NCI-H1417 treated with DMSO at 0.1 percent for 48 hours (cell line): ENCODE results near the gene BCHE.

ENCODE experiments used
- DNase-seq: peaks from one replicate; lab custom pipeline; 2025; lab: John Stamatoyannopoulos, UW

The BCHE gene

DNA sequence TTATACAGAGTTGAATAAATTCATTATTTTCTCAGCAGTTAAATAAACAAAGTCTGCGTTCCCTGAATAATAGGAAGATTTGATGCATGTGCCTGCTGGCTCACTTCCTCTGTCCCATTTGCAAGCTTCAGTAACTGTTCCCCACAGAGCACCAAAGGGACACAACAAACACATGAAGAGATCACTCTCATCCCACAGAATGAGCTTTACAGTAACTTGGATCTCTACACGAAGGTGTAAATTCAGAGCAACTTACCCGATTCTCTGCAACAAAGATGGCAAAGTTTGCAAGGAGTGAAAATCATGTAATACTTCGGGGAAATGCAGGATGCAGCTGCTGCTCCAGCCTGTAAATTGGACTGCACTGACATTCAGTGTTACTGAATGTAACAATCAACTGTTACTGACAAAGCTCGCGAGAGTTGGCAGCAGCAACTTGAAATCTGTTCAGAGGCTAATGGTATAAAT is at the start of gene BCHE:
Gene BCHE (minus strand): TSS at position 366 of the 468 bp plus-strand sequence. CDS start 6,390 bp downstream, outside the sequence.
- no peak for DNase-seq

DNA sequence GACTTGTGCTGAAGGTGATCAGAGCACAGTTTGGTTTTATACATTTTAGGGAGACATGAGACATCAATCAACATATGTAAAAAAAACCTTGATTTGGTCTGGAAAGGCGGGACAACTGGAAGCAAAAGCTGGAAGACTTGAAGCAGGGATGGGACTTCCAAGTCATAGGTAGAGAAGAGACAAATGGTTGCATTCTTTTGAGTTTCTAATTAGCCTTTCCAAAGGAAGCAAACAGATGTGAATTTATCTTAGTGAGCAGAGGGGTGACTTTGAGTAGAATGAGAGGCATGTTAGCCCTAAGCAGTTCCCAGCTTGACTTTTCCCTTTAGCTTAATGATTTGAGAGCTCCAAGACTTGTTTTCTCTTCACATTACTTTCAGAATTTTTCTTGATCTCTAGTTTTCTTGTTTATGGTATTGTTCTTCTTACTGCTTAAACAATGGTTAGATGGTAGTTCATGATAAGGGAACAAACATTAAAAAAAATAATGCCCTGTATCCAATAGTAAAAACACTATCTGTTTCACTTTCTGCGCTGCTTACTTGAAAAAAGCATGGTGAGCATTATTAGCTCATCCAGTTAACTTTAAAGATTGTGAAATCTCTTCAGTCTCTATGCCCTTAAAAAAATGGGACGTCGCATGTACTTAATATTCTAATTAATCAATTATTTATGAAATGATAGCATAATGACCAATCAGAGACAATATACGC is 48.5 kb upstream of the BCHE start:
- DNase-seq = no peak

DNA sequence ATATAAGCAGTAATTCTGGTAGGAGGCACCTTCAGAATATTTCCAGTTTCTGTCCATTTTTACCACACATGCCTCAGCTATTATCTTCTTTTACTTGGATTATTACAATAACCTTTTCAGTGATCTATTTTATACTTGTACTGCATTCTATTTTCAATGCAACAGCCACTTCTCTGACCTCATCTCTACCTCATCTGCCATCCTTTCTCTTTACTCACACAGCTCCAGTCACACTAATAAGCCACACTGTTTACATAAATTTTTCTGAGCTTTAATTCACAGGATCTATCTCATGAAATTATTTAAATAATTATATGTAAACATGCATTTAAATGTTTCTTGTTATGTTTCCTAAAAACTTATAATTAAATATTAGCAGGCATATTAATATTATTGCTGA is 47.3 kb upstream of the BCHE start:
- DNase-seq = no peak

DNA sequence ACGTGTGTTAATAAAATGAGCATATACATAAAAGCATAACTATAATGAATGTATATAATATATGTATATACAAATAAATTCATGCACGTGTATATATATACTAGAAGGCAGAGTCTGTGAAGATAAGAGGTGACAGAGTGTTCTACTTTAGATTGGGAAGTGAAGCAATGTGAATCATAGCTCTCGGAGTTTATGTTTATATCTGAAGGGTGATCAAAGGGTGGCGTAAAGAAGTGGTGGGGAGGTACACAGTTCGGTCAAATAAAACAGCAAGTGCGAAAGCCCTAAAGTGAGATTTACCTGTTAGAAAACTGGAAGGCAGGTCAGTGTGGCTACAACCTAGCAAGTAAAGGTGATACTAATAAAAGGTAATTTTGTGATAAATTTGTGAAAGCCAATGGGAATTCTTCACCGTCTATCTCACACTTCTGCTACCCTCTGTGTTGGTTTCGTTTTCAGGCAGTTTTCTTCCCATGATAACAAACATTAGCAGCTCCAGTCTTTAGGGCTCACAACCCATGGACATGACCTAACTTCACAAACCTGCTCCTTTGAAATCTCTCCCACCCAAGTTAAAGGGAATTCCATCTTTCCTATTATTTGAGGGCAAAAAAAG is 46.7 kb upstream of the BCHE start:
- no peak for DNase-seq

DNA sequence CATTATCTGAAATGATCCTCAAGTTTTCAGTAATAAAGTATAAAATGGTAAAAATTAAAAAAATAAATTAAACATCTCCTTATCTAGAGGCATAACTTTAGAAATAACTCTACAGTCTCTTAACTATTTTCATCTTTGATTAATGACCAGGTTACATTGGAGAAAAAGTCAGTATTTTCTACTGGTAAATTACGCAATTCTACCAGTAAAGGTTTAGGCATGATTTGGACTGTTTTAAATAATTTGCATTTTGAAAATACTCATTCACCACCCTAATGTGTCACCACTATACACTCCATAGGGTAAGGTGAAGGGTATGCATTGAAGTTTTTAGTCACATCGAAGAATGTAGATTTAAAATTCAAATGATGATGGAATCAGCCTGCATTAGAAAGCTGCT is 45.9 kb upstream of the BCHE start:
- DNase-seq = no peak

DNA sequence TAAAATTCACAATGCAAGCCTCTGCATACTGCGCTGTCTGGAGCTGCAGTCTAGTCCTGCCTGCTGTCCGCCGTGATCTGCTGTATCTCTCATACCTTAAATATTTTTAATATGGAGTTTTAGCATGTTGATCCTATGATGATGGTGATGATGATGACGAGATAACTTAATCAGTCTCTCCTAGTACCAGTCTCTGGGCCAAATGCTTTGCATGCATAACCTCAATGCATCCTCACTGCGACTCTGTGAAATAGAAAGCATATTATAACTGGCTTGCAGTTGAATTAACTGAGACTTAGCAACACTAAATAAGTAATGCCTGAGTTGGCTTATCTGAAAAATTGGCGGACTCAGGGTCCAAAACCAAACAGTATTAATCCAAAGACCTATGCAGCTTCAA is 38.4 kb upstream of the BCHE start:
- no peak for DNase-seq

DNA sequence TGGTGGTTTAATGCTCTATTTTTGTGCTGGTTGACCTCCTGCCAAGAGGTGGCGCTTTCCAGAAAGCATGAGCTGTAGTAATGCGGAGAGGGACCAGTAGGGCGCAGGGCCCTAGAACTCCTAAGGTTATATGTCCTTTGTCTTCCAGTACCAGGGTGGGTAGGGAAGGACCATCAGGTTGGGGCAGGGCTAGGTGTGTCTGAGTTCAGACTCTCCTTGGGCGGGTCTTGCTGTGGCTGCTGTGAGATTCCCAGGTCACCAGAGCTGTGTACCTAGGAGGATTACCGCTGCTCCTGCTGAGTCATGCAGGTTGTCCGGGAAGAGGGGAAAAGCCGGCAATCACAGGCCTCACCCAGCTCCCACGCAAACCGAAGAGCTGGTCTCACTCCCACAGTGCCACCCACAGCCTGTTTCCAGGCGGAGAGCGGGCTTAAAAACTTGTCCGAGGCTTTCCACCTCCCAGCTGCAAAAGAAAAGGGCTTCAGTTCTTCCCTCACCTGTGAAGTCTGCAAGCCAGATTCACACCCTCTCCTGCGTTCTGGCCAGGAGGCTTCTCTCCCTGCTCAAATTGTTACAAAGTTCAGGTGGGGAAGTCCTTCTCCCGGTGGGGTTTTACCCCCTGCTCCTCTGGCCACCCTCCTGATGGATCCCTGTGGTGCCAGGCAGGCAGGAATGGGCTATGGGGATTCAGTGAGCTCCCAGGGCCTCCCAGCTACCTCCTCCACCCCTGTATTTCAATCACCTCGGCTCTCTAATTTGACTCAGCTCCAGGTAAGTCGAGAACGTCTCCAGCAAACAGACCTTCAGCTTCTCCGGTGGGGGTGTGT is 37.7 kb upstream of the BCHE start:
- DNase-seq = no peak

DNA sequence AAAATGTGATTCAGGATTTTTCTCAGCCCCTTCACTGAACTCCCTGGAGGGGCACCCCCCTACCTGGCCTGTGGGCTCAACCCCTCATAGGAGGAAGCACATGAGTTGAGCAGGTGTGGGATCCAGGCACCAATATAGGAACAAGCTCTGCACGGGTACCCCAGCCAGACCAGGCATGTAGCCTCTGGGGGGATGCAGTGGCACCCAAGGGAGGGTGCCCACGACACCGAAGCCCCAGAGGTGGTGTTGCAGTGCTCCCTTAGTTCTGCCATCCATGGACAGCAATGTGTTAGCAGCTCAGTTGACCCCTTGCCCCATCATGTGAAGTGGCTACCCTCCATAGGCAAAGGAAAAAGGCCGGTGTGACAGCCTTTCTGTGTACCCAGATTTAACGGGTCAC is 30.9 kb upstream of the BCHE start:
- DNase-seq = no peak

DNA sequence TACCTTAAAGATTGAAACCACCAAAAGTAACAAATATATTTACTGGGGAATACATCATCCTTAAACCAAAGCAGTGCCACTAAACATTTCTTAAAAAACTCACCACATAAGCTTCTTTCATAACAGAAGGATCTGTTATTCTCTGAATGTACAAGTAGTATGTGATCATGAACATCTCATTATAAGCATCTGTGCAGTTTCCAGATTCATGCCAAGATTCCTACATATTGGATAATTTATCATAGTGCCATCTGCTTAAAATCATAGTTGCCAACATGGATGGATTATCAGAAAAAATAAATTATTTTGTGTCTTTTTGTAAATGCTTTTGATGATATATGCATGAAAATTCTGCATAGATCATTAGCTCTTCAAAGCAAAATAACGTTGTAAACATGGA is 21.8 kb upstream of the BCHE start:
- no peak for DNase-seq

DNA sequence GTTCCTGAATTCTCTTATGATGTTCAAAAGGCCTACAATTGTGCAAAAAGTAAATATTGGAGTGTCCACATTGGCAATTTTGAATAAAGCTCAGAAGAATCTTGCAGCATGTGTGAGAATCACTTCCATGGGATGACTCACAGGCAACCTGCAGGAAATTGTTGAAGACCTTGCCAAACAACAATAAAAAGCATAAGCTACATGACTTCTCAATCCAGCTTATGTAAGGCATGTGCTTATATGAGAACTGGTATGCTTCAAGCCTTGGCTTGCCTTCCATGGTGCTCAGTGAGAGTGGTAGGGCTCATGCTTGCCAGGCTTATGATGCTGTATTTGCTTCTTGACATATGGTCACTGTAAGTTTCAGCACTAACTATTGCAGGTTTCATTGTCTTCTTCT is 18.4 kb upstream of the BCHE start:
- no peak for DNase-seq

DNA sequence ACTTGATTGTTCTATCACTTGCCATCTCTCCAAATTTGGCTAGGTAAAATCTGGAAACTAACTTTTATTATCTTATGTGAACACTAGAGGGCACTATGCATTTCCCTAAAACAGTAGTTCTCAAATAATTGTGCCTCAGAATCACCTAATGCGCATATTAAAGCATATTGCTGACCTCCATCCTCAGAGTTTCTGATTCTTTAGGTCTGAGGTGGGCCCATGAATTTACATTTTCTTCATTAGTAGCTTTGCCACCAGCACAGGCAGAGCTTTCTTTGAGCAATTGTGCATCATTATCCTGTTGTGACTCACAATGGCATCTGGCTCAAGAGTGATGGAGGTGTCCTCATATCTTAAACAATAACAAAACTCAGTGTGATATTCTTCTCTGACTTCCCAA is 17.5 kb upstream of the BCHE start:
- DNase-seq = no peak

DNA sequence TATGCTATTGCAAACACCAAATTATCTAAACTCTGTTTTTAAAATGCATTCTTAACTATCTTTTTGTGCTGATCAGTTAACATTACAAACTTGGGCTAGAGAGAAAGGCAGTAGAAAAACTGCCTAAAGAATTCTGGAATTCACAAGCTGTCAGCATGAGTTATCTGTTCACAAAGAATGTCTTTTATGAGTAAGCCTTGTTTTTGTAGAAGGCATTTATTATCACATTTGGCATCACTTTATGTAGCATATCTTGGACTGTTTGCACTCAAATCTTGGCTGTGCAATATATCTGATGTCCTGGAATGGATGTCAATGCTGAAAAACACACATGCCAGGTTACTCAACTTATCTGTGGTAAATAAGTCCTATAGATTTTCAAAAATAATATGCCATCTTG is 15.5 kb upstream of the BCHE start:
- DNase-seq = no peak

DNA sequence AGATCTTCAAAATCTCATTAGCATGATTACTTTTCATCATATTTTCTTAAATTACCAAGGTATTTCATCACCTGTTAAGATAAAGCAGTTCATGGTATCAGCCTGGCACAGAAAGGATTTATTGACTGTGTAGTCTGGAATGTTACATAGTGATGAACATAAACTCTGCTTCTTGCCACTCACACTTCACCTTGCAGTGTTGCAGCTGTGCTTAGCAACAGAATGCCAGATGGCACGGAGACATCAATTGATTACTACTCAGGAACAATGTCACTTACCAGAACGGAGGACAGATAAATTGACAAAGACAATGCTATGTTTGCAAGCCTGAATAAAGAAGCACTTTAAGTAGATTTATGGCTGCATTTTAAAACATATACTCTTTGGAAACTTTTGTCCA is 15.0 kb upstream of the BCHE start:
- DNase-seq = no peak

DNA sequence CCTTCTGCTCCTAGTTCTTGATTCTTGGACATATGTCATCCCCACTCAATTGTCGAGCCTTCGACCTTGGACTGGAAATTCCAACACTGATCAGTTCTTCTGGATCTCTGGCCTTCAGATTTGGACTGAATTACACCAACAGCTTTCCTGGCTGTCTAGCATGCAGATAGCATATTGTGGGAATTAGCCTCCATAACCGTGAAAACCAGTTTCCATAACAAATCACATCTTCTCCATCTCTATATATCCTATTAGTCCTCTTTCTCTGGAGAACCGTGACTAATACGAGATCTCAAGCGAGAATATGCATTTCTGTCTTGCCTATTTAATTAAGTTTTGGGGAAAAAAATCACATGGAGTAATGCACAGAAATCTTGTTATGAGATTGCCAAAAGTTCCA is 8.8 kb upstream of the BCHE start:
- no peak for DNase-seq

DNA sequence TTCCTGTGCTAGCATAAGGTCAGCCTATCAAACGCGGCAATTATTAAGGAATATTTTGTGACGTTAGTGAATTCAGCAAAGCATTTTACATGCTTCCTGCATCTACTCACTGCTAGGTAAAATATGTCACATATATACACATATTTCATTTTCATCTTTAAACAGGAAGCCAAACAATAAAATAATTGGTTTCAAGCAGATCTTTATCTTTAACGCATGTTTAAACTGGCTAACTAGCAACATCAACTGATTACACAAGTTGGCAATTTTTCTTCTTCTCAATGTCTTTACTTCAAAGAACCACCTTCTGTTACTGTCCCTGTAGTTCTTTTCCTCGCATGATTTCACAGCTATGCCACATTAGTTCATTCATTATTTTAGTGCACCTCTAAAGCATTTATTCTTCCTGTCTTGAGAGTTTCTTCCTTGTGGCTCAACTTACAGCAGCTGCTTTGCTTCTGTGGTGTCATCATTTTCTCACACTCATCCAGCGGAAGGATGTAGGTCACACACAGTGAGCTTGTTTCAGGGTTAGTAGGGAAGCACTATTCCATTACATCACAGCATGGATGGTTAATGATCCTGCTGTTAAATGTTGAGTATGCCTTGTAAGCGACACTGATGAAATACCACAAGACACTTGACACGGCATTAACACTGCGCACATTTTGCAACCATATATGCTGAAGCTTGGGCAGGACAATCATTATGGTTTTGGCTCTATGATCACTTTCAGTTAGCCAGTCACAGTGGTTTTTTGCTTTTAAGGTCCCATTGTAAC is 2.3 kb upstream of the BCHE start:
- no peak for DNase-seq

DNA sequence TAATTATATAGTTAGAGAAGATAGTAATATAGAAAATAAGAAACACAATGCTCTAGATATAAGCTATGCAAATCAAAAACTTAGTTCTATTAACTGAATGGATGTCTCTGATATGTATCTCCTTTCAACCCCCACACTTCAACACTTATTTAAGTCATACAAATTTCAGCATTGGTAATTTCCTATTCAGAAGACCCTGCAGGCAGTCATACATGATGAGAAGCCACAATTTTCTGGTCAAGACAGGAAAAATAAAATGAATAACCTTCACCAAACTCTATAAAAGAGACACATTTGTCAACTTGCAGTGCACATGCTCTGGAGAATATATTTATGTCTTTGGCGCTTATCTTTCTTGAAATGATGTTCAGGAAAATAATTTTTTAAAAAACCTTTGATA is 578 bp upstream of the BCHE start:
- no peak for DNase-seq

DNA sequence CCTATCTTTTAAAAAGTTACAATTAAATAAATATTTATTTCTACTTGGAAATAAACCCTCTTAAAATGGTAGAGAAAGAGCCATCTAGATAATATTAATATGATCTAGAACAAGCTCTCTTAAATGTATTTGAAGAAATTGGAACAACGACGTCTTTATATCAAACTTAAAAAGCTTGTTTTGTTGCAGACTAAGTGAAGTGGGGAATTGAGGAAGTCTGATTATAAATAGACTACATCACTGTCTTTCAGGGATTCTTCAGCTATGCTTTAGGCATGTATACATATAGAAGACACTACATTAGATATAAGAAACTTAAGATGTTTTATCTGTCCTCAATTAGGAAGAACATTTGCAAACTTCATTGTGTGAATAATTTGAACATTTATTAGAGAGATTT is 1.8 kb downstream of the BCHE start:
- no peak for DNase-seq

DNA sequence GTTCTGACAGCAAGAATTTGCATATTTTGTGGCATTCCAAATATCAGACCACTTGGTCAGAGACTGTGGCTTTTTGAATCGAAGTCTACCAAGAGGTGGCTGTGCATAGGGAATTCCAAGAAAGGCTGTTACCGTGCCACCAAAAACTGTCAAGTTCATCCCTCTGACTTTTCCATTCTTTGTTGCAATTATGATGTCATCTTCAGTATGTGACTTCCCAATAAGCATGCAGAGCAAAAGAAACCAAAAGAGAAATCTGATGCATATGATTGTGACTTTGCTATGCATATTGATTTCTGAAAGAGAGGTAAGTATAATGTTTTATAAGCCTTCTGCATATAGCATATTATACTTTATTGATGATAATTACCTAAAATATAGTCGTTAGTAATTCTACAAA is 6.5 kb downstream of the BCHE start:
- DNase-seq = no peak

DNA sequence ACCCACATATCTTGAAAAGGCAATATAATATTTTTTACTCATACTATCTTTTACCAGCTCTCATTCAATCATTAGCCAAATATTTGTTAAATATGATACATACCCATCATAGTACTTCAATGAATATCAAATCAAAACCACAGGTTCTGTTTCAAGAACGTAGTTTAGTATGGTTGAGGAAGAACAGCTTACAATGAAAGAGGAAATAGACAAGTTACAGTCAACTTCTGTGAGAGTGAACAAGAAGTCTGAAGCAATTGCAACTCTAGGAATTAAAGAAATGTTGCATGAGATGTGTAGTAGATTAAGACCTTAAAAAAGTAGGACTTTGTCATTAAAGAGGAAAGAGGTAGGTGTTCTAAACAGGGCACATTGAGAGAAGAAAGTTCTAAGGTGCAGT is 9.3 kb downstream of the BCHE start:
- DNase-seq = no peak

DNA sequence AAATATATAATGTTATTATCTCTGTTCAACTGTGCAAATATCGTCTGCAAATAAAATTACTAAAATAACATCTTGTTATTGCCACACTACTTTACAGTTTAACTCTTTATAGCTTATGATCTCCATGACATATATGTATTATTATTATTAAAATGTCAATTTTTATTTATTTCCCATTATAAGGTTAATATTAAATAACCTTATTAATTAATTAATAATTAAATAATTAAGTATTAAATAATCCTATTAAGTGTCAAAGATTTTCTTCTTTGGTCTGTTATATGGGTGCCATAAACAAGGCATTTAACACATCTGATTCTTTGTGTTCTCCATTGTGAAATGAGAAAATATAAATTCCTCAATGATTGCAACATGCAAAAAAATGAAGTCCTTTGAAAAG is 10.0 kb downstream of the BCHE start:
- DNase-seq = no peak

DNA sequence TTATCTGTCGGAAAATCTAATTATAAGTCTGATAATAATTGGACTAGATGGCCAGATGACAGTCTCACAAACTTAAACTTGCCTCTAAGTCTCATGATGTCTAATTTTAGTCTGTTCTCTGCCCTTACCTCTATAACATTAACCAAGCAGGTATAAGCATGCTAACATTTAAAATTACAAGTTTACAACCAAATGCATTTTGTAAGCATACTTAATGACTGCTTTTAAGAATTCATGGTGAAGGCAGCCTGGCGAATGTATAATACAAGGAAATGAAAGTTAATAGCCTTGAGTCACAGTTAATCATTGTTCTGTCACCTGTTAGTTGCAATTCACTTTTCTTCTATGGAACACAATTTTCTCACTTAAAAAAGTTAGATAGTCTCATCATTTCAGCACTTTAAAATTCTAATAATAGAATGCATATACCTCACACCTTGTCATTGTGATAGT is 16.5 kb downstream of the BCHE start:
- no peak for DNase-seq

DNA sequence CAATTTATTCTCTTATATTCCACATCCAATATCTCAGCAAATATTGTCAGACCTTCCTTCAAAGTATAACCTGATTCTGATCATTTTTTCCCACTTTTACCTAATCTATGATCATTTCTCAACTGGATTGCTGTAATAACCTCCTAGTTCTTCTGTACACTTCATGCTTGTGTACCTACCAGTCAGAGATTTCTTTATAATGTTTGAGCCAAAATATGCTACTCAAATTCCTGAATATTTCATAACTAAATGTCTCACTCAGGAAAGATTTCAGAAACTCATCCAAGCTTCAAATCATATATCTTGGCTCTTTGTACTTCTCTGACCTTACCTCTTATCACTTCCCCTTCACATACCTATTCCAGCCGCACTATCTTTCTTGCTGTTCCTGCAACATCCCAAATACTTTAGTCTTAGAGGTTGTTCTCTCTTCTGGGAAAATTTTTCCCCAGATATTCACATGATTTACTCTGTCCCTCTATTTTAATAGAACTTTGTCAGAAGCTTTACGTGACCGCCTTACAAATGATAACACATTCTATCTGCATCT is 20.0 kb downstream of the BCHE start:
- DNase-seq = no peak
